Measurements from ENCODE around the gene TMEM62. TPM values are rescaled to one million over a fixed set of nuclear protein-coding genes. Genes with fewer than 3 reads are reported as not detected.
"Not testable (repeated sequence)": the region's sequence is repeated elsewhere in the genome, so short reads cannot be mapped to it uniquely, and the experiment has no call there.

TMEM62 gene
- total and polyA plus RNA-seq, 2 experiments from 2014 or later, result 8.6 to 9.1 TPM

DNA sequence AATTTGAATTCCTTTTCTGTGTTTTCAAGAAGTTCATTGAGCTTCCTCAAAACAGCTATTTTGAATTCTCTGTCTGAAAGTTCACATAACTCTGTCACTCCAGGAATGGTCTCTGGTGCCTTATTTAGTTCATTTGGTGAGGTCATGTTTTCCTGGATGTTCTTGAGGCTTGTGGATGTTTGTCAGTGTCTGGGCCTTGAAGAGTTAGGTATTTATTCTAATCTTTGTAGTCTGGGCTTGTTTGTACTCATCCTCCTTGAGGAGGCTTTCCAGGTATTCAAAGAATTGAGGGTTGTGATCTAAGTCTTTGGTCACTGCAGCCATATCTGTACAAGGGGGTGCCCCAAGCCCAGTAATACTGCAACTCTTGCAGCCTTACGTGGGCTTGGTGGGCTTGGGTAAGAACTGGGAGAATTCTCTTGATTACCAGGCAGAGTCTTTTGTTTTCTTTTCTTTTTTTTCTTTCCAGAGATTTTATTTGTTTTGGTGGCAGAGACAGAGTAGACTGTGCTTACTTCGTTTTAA is 32.5 kb downstream of the TMEM62 start:
- TF ChIP-seq, protein P1, sequence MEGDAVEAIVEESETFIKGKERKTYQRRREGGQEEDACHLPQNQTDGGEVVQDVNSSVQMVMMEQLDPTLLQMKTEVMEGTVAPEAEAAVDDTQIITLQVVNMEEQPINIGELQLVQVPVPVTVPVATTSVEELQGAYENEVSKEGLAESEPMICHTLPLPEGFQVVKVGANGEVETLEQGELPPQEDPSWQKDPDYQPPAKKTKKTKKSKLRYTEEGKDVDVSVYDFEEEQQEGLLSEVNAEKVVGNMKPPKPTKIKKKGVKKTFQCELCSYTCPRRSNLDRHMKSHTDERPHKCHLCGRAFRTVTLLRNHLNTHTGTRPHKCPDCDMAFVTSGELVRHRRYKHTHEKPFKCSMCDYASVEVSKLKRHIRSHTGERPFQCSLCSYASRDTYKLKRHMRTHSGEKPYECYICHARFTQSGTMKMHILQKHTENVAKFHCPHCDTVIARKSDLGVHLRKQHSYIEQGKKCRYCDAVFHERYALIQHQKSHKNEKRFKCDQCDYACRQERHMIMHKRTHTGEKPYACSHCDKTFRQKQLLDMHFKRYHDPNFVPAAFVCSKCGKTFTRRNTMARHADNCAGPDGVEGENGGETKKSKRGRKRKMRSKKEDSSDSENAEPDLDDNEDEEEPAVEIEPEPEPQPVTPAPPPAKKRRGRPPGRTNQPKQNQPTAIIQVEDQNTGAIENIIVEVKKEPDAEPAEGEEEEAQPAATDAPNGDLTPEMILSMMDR (IDR thresholded peaks at IDR 0.05; ENCODE audit: low read depth, low read length), result no peak
- Histone ChIP-seq H3K27ac (no peak overlapping the region), H3K4me1 (ENCODE audit: low read depth) (peaks cover 4% of the 10 kb centered on the region), H3K4me3 (no peak overlapping the region), H3K9me3 (ENCODE audit: low read depth) (no peaks in the 10 kb centered on the region), H3K36me3 (peaks cover 7% of the 10 kb centered on the region), H3K27me3 (no peaks in the 10 kb centered on the region)
- no peak for DNase-seq (ENCODE audit: low read depth in 1 of 2, low spot score in 1 of 2)

- not testable (repeated sequence) for H3K36me3 ChIP-seq; H3K4me3 ChIP-seq; H3K27ac ChIP-seq; H3K9me3 ChIP-seq (ENCODE audit: low read depth); H3K27me3 ChIP-seq; H3K4me1 ChIP-seq (ENCODE audit: low read depth); DNase-seq (ENCODE audit: low read depth in 1 of 2, low spot score in 1 of 2)
Observed at GRCh38 chr15:43167261-43167660, 33.9 kb downstream of the TMEM62 start.

- TF ChIP-seq, protein P1 (IDR thresholded peaks at IDR 0.05; ENCODE audit: low read depth, low read length), result no peak
- Histone ChIP-seq H3K9me3 (ENCODE audit: low read depth) (peaks cover 3% of the 10 kb centered on the region), H3K27me3 (no peaks in the 10 kb centered on the region), H3K27ac (peak overlapping the region; percentile 73), H3K4me3 (no peak overlapping the region), H3K36me3 (no peaks in the 10 kb centered on the region), H3K4me1 (ENCODE audit: low read depth) (peaks cover 4% of the 10 kb centered on the region)
- DNase-seq (ENCODE audit: low read depth in 1 of 2, low spot score in 1 of 2), result peak in 1 of 2 donors; percentile 1
Observed at GRCh38 chr15:43168192-43169107, 35.1 kb downstream of the TMEM62 start.

DNA sequence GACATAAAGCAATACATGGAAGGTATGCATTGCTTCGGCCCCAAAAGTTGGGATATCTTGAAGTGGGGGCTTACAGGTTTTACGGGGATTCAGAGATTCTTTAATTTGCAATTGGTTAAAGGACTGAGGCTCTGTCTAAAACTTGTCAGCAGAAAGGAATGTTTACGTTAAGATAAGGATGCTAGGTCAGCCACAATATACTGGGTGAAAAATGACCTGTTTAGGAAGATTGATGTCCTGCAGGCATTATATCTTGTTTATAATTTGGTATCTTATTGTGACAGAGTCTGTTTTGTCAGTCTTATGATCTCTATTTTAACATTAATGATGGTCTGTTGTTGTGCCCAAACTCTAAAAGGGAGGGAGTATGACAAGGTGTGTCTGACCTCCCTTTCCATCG is 36.5 kb downstream of the TMEM62 start:
- H3K4me3 ChIP-seq, result no peak overlapping the region
- TF ChIP-seq, protein P1 (IDR thresholded peaks at IDR 0.05; ENCODE audit: low read depth, low read length), result no peak
- DNase-seq (ENCODE audit: low read depth in 1 of 2, low spot score in 1 of 2), result peak in 1 of 2 donors; percentile 17

DNA sequence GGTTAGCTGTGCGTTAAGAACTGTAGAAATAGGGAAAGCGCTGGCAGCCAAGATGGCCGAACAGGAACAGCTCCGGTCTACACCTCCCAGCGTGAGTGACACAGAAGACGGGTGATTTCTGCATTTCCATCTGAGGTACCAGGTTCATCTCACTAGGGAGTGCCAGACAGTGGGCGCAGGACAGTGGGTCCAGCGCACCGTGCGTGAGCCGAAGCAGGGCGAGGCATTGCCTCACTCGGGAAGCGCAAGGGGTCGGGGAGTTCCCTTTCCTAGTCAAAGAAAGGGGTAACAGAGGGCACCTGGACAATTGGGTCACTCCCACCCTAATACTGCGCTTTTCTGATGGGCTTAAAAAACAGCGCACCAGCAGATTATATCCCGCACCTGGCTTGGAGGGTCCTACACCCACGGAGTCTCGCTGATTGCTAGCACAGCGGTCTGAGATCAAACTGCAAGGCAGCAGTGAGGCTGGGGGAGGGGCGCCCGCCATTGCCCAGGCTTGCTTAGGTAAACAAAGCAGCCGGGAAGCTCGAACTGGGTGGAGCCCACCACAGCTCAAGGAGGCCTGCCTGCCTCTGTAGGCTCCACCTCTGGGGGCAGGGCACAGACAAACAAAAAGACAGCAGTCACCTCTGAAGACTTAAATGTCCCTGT is 42.4 kb downstream of the TMEM62 start:
- not testable (repeated sequence) for H3K27ac ChIP-seq; H3K4me3 ChIP-seq; H3K9me3 ChIP-seq (ENCODE audit: low read depth); H3K36me3 ChIP-seq; H3K27me3 ChIP-seq; DNase-seq (ENCODE audit: low read depth in 1 of 2, low spot score in 1 of 2); H3K4me1 ChIP-seq (ENCODE audit: low read depth)

More for the DNA sequence above, 36.5 kb downstream of the TMEM62 start:
- H3K27me3 ChIP-seq, result no peaks in the 10 kb centered on the region
- no peaks in the 10 kb centered on the region for H3K36me3 ChIP-seq
- peaks cover 3% of the 10 kb centered on the region for H3K9me3 ChIP-seq (ENCODE audit: low read depth)
- H3K4me1 ChIP-seq (ENCODE audit: low read depth), result peaks cover 4% of the 10 kb centered on the region
- H3K27ac ChIP-seq, result peak overlapping the region; percentile 6

- DNase-seq (ENCODE audit: low read depth in 1 of 2, low spot score in 1 of 2); H3K27me3 ChIP-seq; H3K36me3 ChIP-seq; H3K9me3 ChIP-seq (ENCODE audit: low read depth); H3K27ac ChIP-seq; H3K4me1 ChIP-seq (ENCODE audit: low read depth); H3K4me3 ChIP-seq: not testable (repeated sequence)
Observed at GRCh38 chr15:43177147-43177546, 43.8 kb downstream of the TMEM62 start.

- Histone ChIP-seq H3K27me3 (no peaks in the 10 kb centered on the region), H3K4me1 (ENCODE audit: low read depth) (peaks cover 2% of the 10 kb centered on the region)
Observed at GRCh38 chr15:43183270-43183669, 49.9 kb downstream of the TMEM62 start.

More at GRCh38 chr15:43183270-43183669, 49.9 kb downstream of the TMEM62 start:
- Histone ChIP-seq H3K9me3 (ENCODE audit: low read depth) (no peaks in the 10 kb centered on the region), H3K4me3 (no peak overlapping the region), H3K27ac (no peak overlapping the region), H3K36me3 (peaks cover under 1% of the 10 kb centered on the region)
- TF ChIP-seq, protein P1 (IDR thresholded peaks at IDR 0.05; ENCODE audit: low read depth, low read length), result no peak
- no peak for DNase-seq (ENCODE audit: low read depth in 1 of 2, low spot score in 1 of 2)
